SK-N-SH treated with all-trans-retinoic acid at 6 μM for 48 hours (cell line): ENCODE results near the gene DMRT3.

Experiments
- ATAC-seq: fragments of 200-7000 bp; cut with Tn5 transposase; 3 replicates; pipeline ENCODE4 v1.9.1; 2020; ENCODE audit warnings: mild to moderate bottlenecking, moderate library complexity
- ARNTL ChIP-seq: fragments of 450-650 bp; formaldehyde crosslinking; IDR thresholded peaks from 2 replicates; pipeline ENCODE4 v1.5.0; 2020; ENCODE audit warnings: low read depth, mild to moderate bottlenecking, moderate library complexity, borderline replicate concordance
- BACH2 ChIP-seq: fragments of 250-450 bp; sonication (Bioruptor Pico); IDR thresholded peaks from 2 replicates; pipeline ENCODE4 v1.9.0; 2021; ENCODE audit warnings: mild to moderate bottlenecking, borderline replicate concordance
- ESRRG ChIP-seq: fragments of 250-450 bp; sonication (Bioruptor Pico); IDR thresholded peaks from 2 replicates; pipeline ENCODE4 v1.6.1; 2021; ENCODE audit warnings: mild to moderate bottlenecking
- GLIS3 ChIP-seq: fragments of 250-450 bp; sonication (Bioruptor Pico); IDR thresholded peaks from 2 replicates; pipeline ENCODE4 v1.5.0; 2020; ENCODE audit warnings: mild to moderate bottlenecking, moderate library complexity
- ISL1 ChIP-seq: fragments of 250-450 bp; sonication (Bioruptor Pico); IDR thresholded peaks from 2 replicates; pipeline ENCODE4 v2.1.2; 2022; ENCODE audit warnings: mild to moderate bottlenecking, moderate library complexity
- OSR1 ChIP-seq: fragments of 250-450 bp; sonication (Bioruptor Pico); IDR thresholded peaks from 2 replicates; pipeline ENCODE4 v1.8.0; 2022; ENCODE audit warnings: moderate library complexity, mild to moderate bottlenecking, inconsistent platforms
- PATZ1 ChIP-seq: fragments of 250-450 bp; sonication (Bioruptor Pico); IDR thresholded peaks from 2 replicates; pipeline ENCODE4 v1.8.0; 2020; ENCODE audit warnings: mild to moderate bottlenecking, moderate library complexity, borderline replicate concordance
- PPARA ChIP-seq: fragments of 250-450 bp; sonication (Bioruptor Pico); IDR thresholded peaks from 2 replicates; pipeline ENCODE4 v1.5.0; 2020; ENCODE audit warnings: mild to moderate bottlenecking, borderline replicate concordance
- RARB ChIP-seq: fragments of 250-450 bp; sonication (Bioruptor Pico); IDR thresholded peaks from 2 replicates; pipeline ENCODE4 v1.8.0; 2021; ENCODE audit warnings: mild to moderate bottlenecking, moderate library complexity
- TCF4 ChIP-seq: fragments of 250-450 bp; sonication (Bioruptor Pico); IDR thresholded peaks from 2 replicates; pipeline ENCODE4 v1.8.0; 2021; ENCODE audit warnings: mild to moderate bottlenecking, moderate library complexity, borderline replicate concordance
- TOX ChIP-seq: fragments of 250-450 bp; sonication (Bioruptor Pico); IDR thresholded peaks from 2 replicates; pipeline ENCODE4 v1.8.0; 2021; ENCODE audit warnings: mild to moderate bottlenecking, moderate library complexity, borderline replicate concordance
- ZC3H10 ChIP-seq: fragments of 250-450 bp; sonication (Bioruptor Pico); IDR thresholded peaks from 2 replicates; pipeline ENCODE4 v1.5.1; 2021; ENCODE audit warnings: mild to moderate bottlenecking, moderate library complexity
- ZFP3 ChIP-seq: fragments of 250-450 bp; sonication (Bioruptor Pico); IDR thresholded peaks from 2 replicates; pipeline ENCODE4 v1.5.0; 2020; ENCODE audit warnings: mild to moderate bottlenecking, moderate library complexity
- ZFP30 ChIP-seq: fragments of 450-650 bp; formaldehyde crosslinking; IDR thresholded peaks from 2 replicates; pipeline ENCODE4 v1.5.0; 2022; ENCODE audit warnings: mild to moderate bottlenecking, moderate library complexity
- ZNF565 ChIP-seq: fragments of 450-650 bp; formaldehyde crosslinking; conservative IDR thresholded peaks from 2 replicates; pipeline ENCODE4 v1.5.0; 2020; ENCODE audit warnings: low read depth, mild to moderate bottlenecking, moderate library complexity
- ZNF70 ChIP-seq: fragments of 450-650 bp; formaldehyde crosslinking; IDR thresholded peaks from 2 replicates; pipeline ENCODE4 v1.5.0; 2020; ENCODE audit warnings: mild to moderate bottlenecking, moderate library complexity
- ZNF8 ChIP-seq: fragments of 450-650 bp; formaldehyde crosslinking; IDR thresholded peaks from 2 replicates; pipeline ENCODE4 v1.5.0; 2020; ENCODE audit warnings: mild to moderate bottlenecking, moderate library complexity
- TF ChIP-seq, protein P1 (sequence below): fragments of 250-450 bp; sonication (Bioruptor Pico); IDR thresholded peaks from 2 replicates; pipeline ENCODE4 v1.5.1; 2020; ENCODE audit warnings: low read depth, mild to moderate bottlenecking, moderate library complexity
- TF ChIP-seq, protein P2 (sequence below): fragments of 250-450 bp; sonication (Bioruptor Pico); IDR thresholded peaks from 2 replicates; pipeline ENCODE4 v1.8.0; 2021; ENCODE audit warnings: low read depth, mild to moderate bottlenecking, moderate library complexity, borderline replicate concordance
- TF ChIP-seq, protein P3 (sequence below): fragments of 250-450 bp; sonication (Bioruptor Pico); IDR thresholded peaks from 2 replicates; pipeline ENCODE4 v1.5.0; 2020; ENCODE audit warnings: mild to moderate bottlenecking, moderate library complexity

DMRT3 gene

DNA sequence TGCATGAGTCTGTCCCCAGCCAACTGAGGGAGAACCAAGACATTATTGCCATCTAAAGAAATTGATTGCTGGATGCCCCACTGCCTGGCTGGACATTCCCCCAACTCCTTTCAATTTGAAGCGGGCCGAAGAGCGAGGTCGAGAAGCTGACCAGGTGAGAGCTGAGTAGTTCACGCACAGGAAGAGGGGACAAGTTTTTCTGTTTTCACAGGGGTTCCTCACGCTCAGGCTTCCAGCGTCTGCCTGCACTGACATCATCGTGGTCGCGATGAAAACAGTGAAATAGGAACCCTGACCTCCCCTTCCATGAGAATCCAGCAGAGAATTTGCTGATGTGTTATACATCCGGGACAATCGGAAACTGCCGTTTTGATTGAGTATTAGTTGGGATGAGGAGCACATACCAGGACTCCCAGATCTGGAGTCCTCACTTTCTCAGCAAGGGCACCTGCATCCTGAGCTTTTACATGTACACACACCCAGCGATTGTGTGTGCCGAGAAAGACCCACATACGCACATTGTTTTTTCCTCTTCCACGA lies 3.1 kb upstream of the DMRT3 start:
- TF ChIP-seq, protein P1, sequence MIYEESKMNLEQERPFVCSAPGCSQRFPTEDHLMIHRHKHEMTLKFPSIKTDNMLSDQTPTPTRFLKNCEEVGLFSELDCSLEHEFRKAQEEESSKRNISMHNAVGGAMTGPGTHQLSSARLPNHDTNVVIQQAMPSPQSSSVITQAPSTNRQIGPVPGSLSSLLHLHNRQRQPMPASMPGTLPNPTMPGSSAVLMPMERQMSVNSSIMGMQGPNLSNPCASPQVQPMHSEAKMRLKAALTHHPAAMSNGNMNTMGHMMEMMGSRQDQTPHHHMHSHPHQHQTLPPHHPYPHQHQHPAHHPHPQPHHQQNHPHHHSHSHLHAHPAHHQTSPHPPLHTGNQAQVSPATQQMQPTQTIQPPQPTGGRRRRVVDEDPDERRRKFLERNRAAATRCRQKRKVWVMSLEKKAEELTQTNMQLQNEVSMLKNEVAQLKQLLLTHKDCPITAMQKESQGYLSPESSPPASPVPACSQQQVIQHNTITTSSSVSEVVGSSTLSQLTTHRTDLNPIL (CRISPR knock-in tag) = no peak
- TF ChIP-seq ZFP3 (no peak), ISL1 (CRISPR knock-in tag) (no peak), ZNF70 (CRISPR knock-in tag) (no peak), ARNTL (no peak), TOX (no peak), GLIS3 (CRISPR knock-in tag) (no peak)
- TF ChIP-seq, protein P2, sequence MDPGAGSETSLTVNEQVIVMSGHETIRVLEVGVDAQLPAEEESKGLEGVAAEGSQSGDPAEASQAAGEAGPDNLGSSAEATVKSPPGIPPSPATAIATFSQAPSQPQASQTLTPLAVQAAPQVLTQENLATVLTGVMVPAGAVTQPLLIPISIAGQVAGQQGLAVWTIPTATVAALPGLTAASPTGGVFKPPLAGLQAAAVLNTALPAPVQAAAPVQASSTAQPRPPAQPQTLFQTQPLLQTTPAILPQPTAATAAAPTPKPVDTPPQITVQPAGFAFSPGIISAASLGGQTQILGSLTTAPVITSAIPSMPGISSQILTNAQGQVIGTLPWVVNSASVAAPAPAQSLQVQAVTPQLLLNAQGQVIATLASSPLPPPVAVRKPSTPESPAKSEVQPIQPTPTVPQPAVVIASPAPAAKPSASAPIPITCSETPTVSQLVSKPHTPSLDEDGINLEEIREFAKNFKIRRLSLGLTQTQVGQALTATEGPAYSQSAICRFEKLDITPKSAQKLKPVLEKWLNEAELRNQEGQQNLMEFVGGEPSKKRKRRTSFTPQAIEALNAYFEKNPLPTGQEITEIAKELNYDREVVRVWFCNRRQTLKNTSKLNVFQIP = no peak
- TF ChIP-seq, all 23 proteins: peak for 0
- no peak for ATAC-seq

- ATAC-seq = no peak
- TF ChIP-seq ESRRG (CRISPR knock-in tag) (no peak), PATZ1 (CRISPR knock-in tag) (no peak), RARB (no peak), ZFP3 (no peak), ISL1 (CRISPR knock-in tag) (no peak), OSR1 (CRISPR knock-in tag) (no peak), ZC3H10 (CRISPR knock-in tag) (no peak), TCF4 (CRISPR knock-in tag) (no peak), BACH2 (no peak), TOX (no peak), PPARA (CRISPR knock-in tag) (no peak), ZNF565 (CRISPR knock-in tag) (no peak), ZNF8 (CRISPR knock-in tag) (no peak), ZFP30 (CRISPR knock-in tag) (no peak)
- TF ChIP-seq, protein P3, sequence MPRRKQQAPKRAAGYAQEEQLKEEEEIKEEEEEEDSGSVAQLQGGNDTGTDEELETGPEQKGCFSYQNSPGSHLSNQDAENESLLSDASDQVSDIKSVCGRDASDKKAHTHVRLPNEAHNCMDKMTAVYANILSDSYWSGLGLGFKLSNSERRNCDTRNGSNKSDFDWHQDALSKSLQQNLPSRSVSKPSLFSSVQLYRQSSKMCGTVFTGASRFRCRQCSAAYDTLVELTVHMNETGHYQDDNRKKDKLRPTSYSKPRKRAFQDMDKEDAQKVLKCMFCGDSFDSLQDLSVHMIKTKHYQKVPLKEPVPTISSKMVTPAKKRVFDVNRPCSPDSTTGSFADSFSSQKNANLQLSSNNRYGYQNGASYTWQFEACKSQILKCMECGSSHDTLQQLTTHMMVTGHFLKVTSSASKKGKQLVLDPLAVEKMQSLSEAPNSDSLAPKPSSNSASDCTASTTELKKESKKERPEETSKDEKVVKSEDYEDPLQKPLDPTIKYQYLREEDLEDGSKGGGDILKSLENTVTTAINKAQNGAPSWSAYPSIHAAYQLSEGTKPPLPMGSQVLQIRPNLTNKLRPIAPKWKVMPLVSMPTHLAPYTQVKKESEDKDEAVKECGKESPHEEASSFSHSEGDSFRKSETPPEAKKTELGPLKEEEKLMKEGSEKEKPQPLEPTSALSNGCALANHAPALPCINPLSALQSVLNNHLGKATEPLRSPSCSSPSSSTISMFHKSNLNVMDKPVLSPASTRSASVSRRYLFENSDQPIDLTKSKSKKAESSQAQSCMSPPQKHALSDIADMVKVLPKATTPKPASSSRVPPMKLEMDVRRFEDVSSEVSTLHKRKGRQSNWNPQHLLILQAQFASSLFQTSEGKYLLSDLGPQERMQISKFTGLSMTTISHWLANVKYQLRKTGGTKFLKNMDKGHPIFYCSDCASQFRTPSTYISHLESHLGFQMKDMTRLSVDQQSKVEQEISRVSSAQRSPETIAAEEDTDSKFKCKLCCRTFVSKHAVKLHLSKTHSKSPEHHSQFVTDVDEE = no peak
- TF ChIP-seq, protein P1 (CRISPR knock-in tag) = no peak
Observed at GRCh38 chr9:974031-974995, 2.1 kb upstream of the DMRT3 start.
